Adrenal gland (tissue), 12 donors: ENCODE results near the gene CFAP251. TPM values are rescaled to one million over a fixed set of nuclear protein-coding genes. Genes with fewer than 3 reads are reported as not detected.
A peak's percentile ranks its signal among the peaks of the same experiment; 100 is the strongest.
"Not testable (repeated sequence)": the region's sequence is repeated elsewhere in the genome, so short reads cannot be mapped to it uniquely, and the experiment has no call there.

Experiments used
- DNase-seq, 7 donors: peaks; one replicate each; pipeline ENCODE4 v3.0.0-alpha.2; 2019 to 2020
- H3K27ac ChIP-seq, 5 donors: fragments of 200-600 bp; sonication (generic) in 4 of 5; 1 replicate in 3 of 5; 2 replicates in 2 of 5; pipeline versions ENCODE4 v1.5.1 to v1.8.0; 2016 to 2020; ENCODE audit warnings: mild to moderate bottlenecking in 1 of 5
- H3K27me3 ChIP-seq: fragments of 200-600 bp; 2 replicates; pipeline ENCODE4 v1.8.0; 2021
- H3K36me3 ChIP-seq, 2 donors: fragments of 200-600 bp; replicated peaks in 1 of 2; 1 replicate in 1 of 2; 2 replicates in 1 of 2; pipeline versions ENCODE4 v1.5.1 to v1.8.0; 2018 to 2022
- H3K4me1 ChIP-seq, 2 donors: fragments of 200-600 bp; replicated peaks in 1 of 2; 1 replicate in 1 of 2; 2 replicates in 1 of 2; pipeline versions ENCODE4 v1.5.1 to v1.8.0; 2018 to 2021
- H3K4me3 ChIP-seq, 4 donors: fragments of 200-600 bp; sonication (generic) in 3 of 4; one replicate each; pipeline ENCODE4 v1.5.1; 2016 to 2018
- H3K9me3 ChIP-seq, 3 donors: fragments of 200-600 bp; sonication (generic) in 1 of 3; replicated peaks in 1 of 3; 1 replicate in 2 of 3; 2 replicates in 1 of 3; pipeline versions ENCODE4 v1.5.1 to v1.8.0; 2016 to 2021
- POLR2A ChIP-seq, 2 donors: fragments of 450-650 bp; IDR thresholded peaks; one replicate each; pipeline ENCODE4 v1.6.1; 2017; ENCODE audit warnings: antibody characterized with exemption in 2 of 2, mild to moderate bottlenecking in 2 of 2, moderate library complexity in 1 of 2
- WGBS, 4 donors: extraction: QIAGEN DNeasy Blood & Tissue Kit in 2 of 4; methylation state at CpG; one replicate each; pipeline versions ENCODE4 v1.1.5 to v1.1.7; 2013 to 2017; 5-methylcytosine and 5-hydroxymethylcytosine counted together
- intact Hi-C, 2 donors: fragments of 100-400 bp; cut with DNase I; formaldehyde crosslinking; loops; one replicate each; pipeline versions ENCODE4 v1.14.1 to v1.15.0; 2022 to 2023
- polyA plus RNA-seq, 3 donors: library from polyadenylated mRNA; stranded (reverse); fragments of 200-250 nt in 2 of 3; fragments of 350-450 nt in 1 of 3; fragmentation: Illumina TruSeq in 1 of 3; extraction: RNeasy Lipid Tissue Mini Kit (QIAGEN cat#74804) in 1 of 3; gene quantifications; one replicate each; pipeline ENCODE4 v1.2.3, GENCODE V29; 2013 to 2014
- total RNA-seq, 9 donors: library from RNA; depleted of rRNA in 4 of 9; stranded (reverse); fragments of >200 nt in 4 of 9; fragments of 120-200 nt in 1 of 9; fragmentation: NEBNext Ultra II Directional in 1 of 9; extraction: Animal tissue kit (Norgen Biotek cat#: 25700) in 1 of 9; gene quantifications; one replicate each; pipeline versions ENCODE4 v1.1.0 to v1.2.4, GENCODE V29; 2013 to 2023
- TF ChIP-seq, protein P1 (sequence below), 6 experiments: fragments of 450-650 bp in 4 of 6; fragments of 200-600 bp in 2 of 6; sonication (generic) in 1 of 6; IDR thresholded peaks; 1 replicate in 5 of 6; 2 replicates in 1 of 6; pipeline versions ENCODE4 v1.5.1 to v1.8.0; 2016 to 2021; ENCODE audit warnings: antibody characterized with exemption in 6 of 6, mild to moderate bottlenecking in 2 of 6, moderate library complexity in 1 of 6
- donor health status: healthy with polysubstance abuse.
- donor health status: Bipolar disorder and iron deficiency.
- donor health status: DM: yes; HTN: yes; CAD: no.
- donor health status: DM: no; HTN: no; CAD: no.
- donor health status: DM: no; HTN: no; CAD: no.
- donor health status: DM: yes; HTN: yes; CAD: no.

CFAP251 gene
- total and polyA plus RNA-seq, 12 donors: 0.30 to 11.6 (median 2.7) TPM

DNA sequence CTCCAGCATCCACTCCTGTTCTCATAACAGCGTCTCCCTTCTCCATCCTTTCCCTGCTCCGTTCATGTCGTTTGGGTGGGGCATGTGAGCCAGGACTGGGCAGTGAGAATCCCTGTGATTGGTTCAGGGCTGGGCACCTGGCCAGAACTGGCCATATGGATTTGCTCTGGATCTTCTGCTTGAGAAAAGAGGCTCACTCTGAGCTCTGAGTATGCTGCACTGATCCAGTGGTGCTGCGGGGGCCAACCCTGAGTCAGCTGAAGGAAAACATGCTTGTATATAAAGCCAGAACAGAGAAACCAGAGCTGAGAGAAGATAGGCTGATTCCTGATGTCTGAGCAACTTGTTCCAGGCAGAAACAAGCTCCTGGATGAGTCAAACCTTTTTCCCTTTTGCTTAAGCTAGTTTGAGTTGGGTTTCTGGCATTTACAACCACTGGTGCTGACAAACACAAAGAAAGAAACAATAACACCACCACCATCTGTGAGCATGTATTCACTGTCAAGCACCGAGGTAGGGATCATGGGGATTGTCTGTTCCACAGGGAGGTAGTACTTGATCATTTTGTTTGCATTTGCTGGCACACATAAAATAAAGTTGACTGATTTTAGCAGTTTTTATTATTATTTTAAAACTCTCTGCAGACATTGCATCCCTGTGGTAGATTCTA lies 45.7 kb upstream of the CFAP251 start:
- TF ChIP-seq, protein P1, sequence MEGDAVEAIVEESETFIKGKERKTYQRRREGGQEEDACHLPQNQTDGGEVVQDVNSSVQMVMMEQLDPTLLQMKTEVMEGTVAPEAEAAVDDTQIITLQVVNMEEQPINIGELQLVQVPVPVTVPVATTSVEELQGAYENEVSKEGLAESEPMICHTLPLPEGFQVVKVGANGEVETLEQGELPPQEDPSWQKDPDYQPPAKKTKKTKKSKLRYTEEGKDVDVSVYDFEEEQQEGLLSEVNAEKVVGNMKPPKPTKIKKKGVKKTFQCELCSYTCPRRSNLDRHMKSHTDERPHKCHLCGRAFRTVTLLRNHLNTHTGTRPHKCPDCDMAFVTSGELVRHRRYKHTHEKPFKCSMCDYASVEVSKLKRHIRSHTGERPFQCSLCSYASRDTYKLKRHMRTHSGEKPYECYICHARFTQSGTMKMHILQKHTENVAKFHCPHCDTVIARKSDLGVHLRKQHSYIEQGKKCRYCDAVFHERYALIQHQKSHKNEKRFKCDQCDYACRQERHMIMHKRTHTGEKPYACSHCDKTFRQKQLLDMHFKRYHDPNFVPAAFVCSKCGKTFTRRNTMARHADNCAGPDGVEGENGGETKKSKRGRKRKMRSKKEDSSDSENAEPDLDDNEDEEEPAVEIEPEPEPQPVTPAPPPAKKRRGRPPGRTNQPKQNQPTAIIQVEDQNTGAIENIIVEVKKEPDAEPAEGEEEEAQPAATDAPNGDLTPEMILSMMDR (IDR thresholded peaks at IDR 0.05): no peak
- TF ChIP-seq POLR2A (IDR thresholded peaks at IDR 0.05): no peak
- DNase-seq: peak in 4 of 7 donors; percentile 31 to 72 (median 40)
- Histone ChIP-seq H3K4me3 (no peak overlapping the region), H3K27me3 (no peaks in the 10 kb centered on the region), H3K9me3 (no peaks in the 10 kb centered on the region), H3K4me1 (no peaks in the 10 kb centered on the region), H3K36me3 (no peaks in the 10 kb centered on the region), H3K27ac (peak overlapping the region in 1 of 5 donors; percentile 13)
- intact Hi-C loops: no loop called here
- WGBS, 4 donors: 56 to 76% (median 62%) methylated on average over 5 of the region's 5 CpGs

DNA sequence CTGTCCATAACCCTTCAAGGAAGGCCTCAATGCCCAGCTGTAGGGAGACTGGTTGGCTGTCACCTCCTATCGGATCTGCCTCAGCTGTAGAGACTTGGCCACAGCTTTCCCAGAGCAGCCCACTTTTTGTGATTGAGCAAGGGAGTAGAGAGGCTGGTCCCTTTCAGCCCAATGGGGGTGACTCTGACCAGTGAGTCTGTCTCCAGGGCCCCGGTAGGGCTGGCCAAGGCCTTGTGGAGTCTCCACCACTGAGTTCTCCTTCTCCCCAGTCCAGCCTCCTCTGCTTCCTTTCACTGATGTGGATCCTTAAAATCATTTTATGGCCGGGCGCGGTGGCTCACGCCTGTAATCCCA lies 45.2 kb upstream of the CFAP251 start:
- DNase-seq: no peak
- TF ChIP-seq, protein P1 (IDR thresholded peaks at IDR 0.05): no peak
- TF ChIP-seq POLR2A (IDR thresholded peaks at IDR 0.05): no peak
- H3K9me3 ChIP-seq: no peaks in the 10 kb centered on the region
- 83 to 90% (median 88%) methylated on average over 4 to 6 of the region's 6 CpGs for WGBS, 4 donors
- H3K27me3 ChIP-seq: no peaks in the 10 kb centered on the region
- no peaks in the 10 kb centered on the region for H3K36me3 ChIP-seq
- no peaks in the 10 kb centered on the region for H3K4me1 ChIP-seq
- H3K4me3 ChIP-seq: no peak overlapping the region
- peak overlapping the region in 1 of 5 donors; percentile 13 for H3K27ac ChIP-seq
- intact Hi-C loops: no loop called here

DNA sequence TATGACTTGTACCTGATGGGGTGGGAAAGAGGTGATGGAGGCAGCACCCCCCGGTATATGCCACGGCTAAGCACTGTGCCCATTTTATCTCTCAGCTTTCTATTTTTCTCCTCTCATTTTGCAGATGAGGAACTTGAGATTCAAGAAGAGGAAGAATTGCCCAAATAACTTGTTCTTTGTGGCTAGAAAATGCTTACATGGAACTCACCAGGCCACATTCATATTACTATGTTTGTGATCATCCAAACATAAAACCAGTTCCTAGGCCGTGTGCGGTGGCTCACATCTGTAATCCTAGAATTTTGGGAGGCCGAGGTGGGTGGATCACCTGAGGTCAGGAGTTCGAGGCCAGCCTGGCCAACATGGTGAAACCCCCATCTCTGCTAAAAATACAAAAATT lies 44.3 kb upstream of the CFAP251 start:
- Histone ChIP-seq H3K36me3 (no peaks in the 10 kb centered on the region), H3K27ac (no peak overlapping the region), H3K9me3 (no peaks in the 10 kb centered on the region), H3K4me1 (no peaks in the 10 kb centered on the region), H3K27me3 (no peaks in the 10 kb centered on the region), H3K4me3 (no peak overlapping the region)
- DNase-seq: no peak
- WGBS, 4 donors: 68 to 85% (median 73%) methylated on average over 4 to 6 of the region's 6 CpGs
- intact Hi-C loops: no loop called here
- TF ChIP-seq, protein P1 (IDR thresholded peaks at IDR 0.05): no peak
- no peak for TF ChIP-seq POLR2A (IDR thresholded peaks at IDR 0.05)

DNA sequence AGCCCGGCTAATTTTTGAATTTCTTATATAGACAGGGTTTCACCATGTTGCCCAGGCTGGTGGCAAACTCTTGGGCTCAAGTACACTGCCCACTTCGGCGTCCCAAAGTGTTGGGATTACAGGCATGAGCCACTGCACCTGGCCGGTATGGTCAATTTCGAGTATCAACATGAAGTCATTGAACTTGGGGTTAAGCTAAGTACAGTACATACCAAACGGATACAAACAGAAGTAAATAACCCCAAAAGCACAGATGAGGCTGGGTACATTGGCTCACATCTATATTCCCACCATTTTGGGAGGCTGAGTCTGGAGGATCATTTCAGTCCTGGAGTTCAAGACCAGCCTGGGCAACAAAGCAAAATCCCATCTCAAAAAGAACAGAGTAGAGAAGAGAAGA lies 42.8 kb upstream of the CFAP251 start:
- Histone ChIP-seq H3K4me1 (no peaks in the 10 kb centered on the region), H3K4me3 (no peak overlapping the region), H3K27ac (no peak overlapping the region), H3K36me3 (no peaks in the 10 kb centered on the region), H3K9me3 (no peaks in the 10 kb centered on the region), H3K27me3 (no peaks in the 10 kb centered on the region)
- 86 to 91% (median 89%) methylated on average over 6 of the region's 6 CpGs for WGBS, 4 donors
- intact Hi-C loops: no loop called here
- DNase-seq: no peak
- TF ChIP-seq, protein P1 (IDR thresholded peaks at IDR 0.05): no peak

DNA sequence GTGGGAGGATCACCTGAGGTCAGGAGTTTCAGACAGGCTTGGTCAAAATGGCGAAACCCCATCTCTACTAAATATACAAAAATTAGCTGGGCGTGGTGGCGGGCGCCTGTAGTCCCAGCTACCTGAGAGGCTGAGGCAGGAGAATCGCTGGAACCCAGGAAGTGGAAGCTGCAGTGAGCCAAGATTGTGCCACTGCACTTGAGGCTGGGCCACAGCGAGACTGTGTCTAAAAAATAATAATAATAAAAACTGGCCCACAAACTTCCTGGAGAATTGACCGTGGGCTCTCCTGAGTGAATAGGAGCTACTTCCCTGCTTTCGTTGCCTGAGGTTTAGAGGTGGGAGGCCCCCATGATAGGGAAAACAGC lies 42.3 kb upstream of the CFAP251 start:
- intact Hi-C loops: not testable (repeated sequence)

More for the DNA sequence above, 42.3 kb upstream of the CFAP251 start:
- DNase-seq, H3K9me3 ChIP-seq, H3K4me3 ChIP-seq, H3K27ac ChIP-seq, H3K36me3 ChIP-seq, H3K4me1 ChIP-seq, H3K27me3 ChIP-seq: not testable (repeated sequence)
- WGBS, 4 donors: 86 to 96% (median 96%) methylated on average over 7 to 8 of the region's 8 CpGs
